T47D (cell line): ENCODE results near the gene HEATR5B.
A peak's percentile ranks its signal among the peaks of the same experiment; 100 is the strongest.

Source experiments
- DNase-seq, 2 experiments: peaks; one replicate each; pipeline versions ENCODE4 v3.0.0 to v3.0.0-alpha.2; 2011 to 2012; ENCODE audit warnings: low read depth in 1 of 2, low spot score in 1 of 2
- JUND ChIP-seq: IDR thresholded peaks from 2 replicates; pipeline ENCODE4 v1.6.1; 2012; ENCODE audit warnings: low read depth
- in situ Hi-C: cut with HindIII; loops from 2 replicates; pipeline ENCODE4 v1.10.0; 2016; ENCODE audit warnings: low sequenced_read_pairs, low pct_unique_long_range_greater_than_20kb

Gene HEATR5B

DNA sequence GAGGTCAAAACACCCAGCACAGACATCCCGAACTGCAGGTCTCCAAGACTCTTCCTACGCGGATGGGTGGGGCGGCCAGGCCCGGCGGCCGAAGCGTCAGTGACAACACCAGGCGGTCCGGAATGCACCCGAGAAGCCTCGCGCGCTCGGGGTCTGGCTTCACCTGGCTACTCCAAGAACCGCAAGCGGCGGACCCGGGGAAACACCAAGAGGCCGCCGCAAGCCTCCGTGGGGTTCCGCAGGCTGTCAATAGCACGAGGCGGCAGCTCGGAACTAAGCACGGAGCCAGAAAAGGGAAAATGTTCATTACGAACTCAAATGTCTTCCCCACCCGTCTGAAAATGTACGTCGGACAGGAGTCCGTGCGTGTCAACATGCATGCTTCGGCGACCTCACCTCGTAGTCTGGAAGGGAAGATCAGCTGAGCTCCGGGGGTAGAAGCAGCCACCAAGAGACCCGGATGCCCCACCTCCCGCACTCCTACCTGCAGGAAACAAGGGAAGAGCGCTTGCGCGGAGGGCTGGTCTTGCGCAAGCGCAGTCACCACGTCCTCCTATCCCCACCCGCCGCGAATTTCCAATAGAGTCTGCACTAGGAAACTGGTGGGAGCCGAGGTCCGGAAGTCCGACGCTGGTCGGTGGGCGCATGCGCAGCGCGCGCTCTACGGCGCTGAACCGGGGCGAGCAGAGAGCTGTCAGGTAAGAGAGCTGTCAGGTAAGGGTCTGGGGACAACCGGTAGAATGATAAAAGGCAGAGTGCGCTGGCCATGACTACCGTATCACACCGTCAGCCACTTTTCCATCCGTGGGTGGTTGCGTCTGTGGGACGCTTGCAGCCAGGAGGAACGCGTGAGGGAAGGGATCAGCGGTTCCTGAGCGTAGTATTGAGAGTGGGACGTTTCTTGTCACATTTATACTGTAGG is at the start of gene HEATR5B, which contains the start of gene GPATCH11:
TSS of gene HEATR5B (minus strand) at position 500 of the 922 bp plus-strand sequence. CDS start 958 bp downstream, outside the sequence.
TSS of gene GPATCH11 (plus strand) at position 646 of the 922 bp plus-strand sequence. CDS start 3,864 bp downstream, outside the sequence.
- no peak for TF ChIP-seq JUND
- in situ Hi-C loops, result no loop called here
- DNase-seq, result peak; percentile 86 to 95

DNA sequence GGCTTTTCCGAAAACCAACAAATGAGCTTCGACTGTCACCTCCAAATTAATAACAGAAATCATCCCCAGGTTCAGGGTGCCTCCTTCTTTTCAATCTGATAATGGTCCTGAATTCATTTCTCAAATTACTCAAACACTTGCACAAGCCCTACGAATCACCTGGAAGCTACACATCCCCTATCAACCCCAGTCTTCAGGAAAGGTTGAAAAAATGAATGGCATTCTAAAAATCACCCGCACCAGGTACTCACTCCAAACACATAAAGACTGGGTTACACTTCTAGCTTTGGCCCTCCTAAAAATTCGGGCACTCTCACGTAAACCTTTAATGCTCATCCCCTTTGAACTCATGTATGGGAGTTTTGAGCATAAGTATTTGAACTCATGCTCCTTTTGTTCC is 48.7 kb upstream of the HEATR5B start:
- no peak for TF ChIP-seq JUND
- DNase-seq, result no peak
- in situ Hi-C loops, result no loop called here

DNA sequence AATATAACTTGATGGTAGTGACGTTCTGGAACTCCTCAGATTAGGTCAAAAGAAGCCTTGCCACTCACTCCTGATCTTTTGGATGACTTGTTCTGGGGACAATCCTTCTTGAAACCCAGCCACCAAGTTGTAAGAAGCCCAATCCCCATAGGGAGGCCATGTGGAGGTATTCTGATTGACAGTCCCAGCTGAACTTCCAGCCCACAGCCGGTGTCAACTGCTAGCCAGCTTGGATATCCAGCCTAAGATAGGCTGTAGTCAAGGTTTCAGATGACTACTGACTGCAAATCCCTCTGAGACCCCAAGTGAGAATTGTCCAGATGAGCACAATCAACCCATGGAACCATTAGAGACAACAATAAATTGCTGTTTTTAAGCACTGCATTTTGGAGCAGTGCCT is 41.2 kb upstream of the HEATR5B start:
- no peak for TF ChIP-seq JUND
- no peak for DNase-seq
- in situ Hi-C loops, result no loop called here

DNA sequence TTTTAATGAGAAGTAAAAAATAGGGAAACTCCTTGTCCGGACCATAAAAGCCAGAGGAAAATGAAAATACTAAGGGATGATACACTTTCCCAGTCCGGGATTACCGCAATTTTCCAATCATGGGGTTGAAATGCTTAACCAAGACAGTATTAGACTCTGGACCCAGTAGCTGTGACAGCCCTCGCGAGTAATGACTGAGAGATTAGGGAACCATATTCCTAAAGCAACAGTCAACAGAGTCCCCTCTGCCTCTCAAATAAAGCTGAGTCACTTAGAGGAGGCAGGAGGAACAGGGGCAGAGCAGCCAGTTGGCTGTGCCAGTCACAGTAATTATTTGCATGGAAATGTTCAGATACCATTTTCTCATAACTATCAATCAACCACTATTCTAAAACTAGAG is 35.0 kb upstream of the HEATR5B start:
- in situ Hi-C loops, result no loop called here
- no peak for TF ChIP-seq JUND
- no peak for DNase-seq

DNA sequence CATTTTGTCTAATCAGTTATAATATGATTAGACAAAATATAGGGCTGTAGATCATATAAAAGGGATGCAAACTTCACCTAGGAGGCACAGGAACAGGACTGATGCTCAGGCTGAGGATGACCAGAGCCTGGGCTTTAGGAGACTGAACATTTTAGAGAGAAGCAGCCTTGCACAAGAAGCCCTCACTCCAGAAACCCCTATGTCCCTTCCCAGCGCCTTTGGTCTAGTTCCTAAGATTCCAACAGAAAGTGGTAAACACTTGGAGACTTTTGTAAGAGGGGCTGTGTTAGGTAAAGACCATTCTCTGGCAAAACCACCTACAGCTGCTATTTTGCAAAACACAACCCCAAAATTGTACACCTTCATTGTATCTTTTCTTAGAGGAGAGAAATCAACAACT is 33.4 kb upstream of the HEATR5B start:
- in situ Hi-C loops, result no loop called here
- DNase-seq, result no peak
- TF ChIP-seq JUND, result no peak

DNA sequence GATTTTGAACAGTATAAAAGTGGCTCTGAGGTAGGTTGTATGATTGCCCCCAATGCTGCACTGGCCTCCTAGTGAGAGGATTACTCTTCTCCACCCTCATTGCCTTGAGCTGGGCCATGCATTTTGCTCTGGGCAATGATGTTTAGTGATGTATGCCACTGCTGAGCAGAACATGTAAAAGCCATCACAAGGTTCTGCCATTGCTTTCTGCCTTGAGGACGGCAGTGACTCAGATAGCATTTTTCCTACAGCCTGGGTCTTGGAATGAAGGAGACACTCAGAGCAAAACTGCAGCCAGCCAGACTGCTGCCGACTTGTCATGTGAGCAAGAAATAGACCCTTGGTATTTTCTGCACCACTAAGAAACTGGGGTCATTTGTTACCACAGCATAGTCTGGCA is 27.8 kb upstream of the HEATR5B start:
- in situ Hi-C loops, result no loop called here
- TF ChIP-seq JUND, result no peak
- no peak for DNase-seq

DNA sequence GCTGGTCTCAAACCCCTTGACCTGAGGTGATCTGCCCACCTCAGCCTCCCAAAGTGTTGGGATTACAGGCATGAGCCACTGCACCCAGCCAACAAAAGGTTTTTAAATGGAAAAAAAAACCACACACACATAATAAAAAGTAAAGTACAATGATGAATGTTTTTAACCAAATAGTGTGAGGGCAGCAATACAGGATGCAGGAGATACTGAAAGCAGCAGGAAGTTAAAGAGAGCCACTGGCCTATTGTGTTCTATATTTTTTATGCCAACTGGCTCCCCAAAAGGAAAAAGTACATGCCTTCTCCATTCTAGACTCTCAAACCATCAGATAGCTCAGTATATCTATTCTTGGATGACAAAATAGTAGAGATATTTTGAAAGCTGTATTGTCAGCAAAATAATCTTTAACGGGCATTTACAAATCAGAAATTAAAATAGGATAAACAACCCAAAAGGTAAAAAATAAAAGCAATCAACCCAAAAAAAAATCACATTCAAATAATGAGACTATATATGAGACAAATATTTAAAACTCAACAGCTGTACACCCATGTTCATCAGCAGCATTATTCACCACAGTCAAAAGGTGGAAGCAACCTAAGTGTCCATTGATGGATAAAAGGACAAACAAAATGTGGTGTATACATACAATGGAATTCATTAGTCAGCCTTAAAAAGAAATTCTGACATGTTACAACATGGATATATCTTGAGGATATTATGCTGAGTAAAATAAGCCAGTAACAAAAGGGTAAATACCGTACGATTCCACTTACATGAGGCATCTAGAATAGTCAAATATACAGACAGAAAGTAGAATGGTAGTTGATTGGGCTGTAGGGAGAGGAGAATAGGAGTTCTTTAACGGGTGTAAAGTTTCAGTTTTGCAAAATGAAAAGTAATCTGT is 26.4 kb upstream of the HEATR5B start:
- in situ Hi-C loops, result no loop called here
- no peak for DNase-seq
- no peak for TF ChIP-seq JUND

DNA sequence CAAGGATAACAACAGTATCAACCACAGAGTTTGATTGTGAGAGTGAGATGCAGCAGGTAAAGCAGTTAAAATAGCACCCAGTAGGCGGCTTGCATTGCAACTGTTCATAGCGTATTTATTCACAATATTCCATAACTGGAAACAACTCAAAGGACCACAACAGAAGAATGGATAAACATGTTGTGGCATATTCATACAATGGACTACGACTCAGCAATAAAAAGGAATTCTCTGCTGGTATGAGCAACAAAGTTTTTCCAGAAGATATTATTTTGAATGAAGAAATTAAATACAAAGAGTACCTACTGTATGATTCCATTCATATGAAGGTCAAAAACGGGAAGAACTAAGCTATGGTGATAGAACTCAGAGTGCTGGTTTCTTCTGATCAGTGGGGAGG is 25.4 kb upstream of the HEATR5B start:
- DNase-seq, result no peak
- no peak for TF ChIP-seq JUND
- in situ Hi-C loops, result no loop called here

DNA sequence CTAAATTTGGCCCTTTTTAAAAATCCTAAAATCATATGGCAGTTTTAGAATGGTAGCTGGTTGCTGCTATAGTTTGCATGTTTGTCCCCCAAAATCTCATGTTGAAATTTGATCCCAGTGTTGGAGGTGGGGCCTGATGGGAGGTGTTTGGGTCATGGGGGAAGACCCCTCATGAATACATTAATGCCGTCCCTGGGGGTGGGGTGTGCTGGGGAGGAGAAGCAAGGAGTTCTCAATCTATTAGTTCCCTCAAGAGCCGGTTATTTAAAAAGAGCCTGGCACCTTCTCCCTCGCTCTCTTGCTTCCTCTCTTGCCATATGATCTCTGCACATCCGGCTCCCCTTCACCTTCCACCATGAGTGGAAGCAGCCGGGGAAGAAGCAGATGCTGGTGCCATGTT is 21.0 kb upstream of the HEATR5B start:
- in situ Hi-C loops, result no loop called here
- DNase-seq, result no peak
- no peak for TF ChIP-seq JUND

DNA sequence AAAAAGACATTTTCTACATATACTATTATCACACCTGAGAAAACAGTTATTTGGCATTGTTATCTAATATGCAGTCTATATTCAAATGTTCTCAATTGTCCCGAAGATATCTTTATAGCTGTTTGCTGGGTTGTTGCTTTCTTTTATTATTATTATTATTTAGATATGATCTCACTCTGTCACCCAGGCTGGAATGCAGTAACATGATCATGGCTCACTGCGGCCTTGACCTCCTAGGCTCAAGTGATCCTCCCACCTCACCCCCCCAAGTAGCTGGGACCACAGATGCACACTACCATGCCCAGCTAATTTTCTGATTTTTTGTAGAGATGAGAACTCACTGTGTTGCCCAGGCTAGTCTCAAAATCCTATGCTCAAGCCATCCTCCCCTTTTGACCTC is 20.0 kb upstream of the HEATR5B start:
- in situ Hi-C loops, result no loop called here
- TF ChIP-seq JUND, result no peak
- no peak for DNase-seq

DNA sequence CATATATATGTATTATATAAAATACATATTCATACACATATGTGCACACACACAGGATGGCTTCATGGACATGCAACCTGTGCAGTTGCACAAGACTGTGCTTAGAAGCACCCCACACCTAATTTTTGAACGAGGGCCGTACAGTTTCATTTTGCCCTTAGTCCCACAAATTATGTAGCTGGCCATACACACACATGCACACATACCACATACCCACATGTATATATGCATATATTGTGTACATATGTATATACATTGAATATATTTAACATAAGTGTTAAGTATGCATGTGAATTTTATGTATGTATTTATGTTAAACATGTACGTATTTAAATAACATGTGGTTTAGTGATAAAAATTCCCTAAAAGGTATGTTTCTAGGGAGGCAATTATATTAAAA is 18.4 kb upstream of the HEATR5B start:
- no peak for TF ChIP-seq JUND
- in situ Hi-C loops, result no loop called here
- no peak for DNase-seq

DNA sequence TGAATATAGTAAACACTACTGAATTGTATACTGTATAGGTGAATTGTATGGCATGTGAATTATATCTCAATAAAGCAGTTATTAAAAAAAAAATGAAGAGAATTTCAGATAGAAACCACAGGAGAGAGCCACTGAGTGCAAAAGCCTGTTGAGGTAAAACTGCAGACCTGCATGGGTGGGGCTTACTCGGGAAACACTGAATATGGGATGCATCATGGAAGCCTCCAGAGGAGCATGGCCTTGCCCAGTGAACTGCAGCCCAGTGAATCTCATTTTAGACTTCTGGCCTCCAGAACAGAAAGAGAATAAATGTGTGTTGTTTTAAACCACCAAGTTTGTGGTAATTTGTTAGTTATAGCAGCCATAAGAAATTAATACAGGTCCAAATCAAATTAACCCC is 15.9 kb upstream of the HEATR5B start:
- in situ Hi-C loops, result no loop called here
- DNase-seq, result no peak
- TF ChIP-seq JUND, result no peak
